ENCODE data around the gene CCSER1.

CCSER1 gene

GRCh38 chr4:91472046-91472445 lies 1344.9 kb downstream of the CCSER1 start:
- DNase-seq (ENCODE audit: low read depth, low spot score): no peak
- Histone ChIP-seq H3K36me3 (ENCODE audit: insufficient read depth, low read length) (no peaks in the 10 kb centered on the region), H3K4me3 (no peak overlapping the region), H3K27ac (no peak overlapping the region), H3K9ac (ENCODE audit: insufficient read length) (no peak overlapping the region), H3K9me3 (ENCODE audit: low read depth, low read length) (no peaks in the 10 kb centered on the region)
- no peak for TF ChIP-seq FOXP2 (optimal IDR thresholded peaks at IDR 0.05; ENCODE audit: control extremely low read depth, extremely low read length, insufficient read depth)

GRCh38 chr4:91485415-91485814 lies 1358.2 kb downstream of the CCSER1 start:
- H3K4me3 ChIP-seq: no peak overlapping the region
- TF ChIP-seq POLR2AphosphoS5 (IDR thresholded peaks at IDR 0.05; ENCODE audit: borderline replicate concordance, low read depth, low read length) (no peak), EZH2 (IDR thresholded peaks at IDR 0.05) (no peak), FOXP2 (optimal IDR thresholded peaks at IDR 0.05; ENCODE audit: control extremely low read depth, extremely low read length, insufficient read depth) (no peak)
- H3K36me3 ChIP-seq (ENCODE audit: insufficient read depth, low read length): no peaks in the 10 kb centered on the region
- no peak overlapping the region for H3K27ac ChIP-seq
- DNase-seq (ENCODE audit: low read depth, low spot score): no peak
- no peaks in the 10 kb centered on the region for H3K9me3 ChIP-seq (ENCODE audit: low read depth, low read length)
- H3K9ac ChIP-seq (ENCODE audit: insufficient read length): no peak overlapping the region

GRCh38 chr4:91488946-91489345 lies 1361.8 kb downstream of the CCSER1 start:
- no peak overlapping the region for H3K9ac ChIP-seq (ENCODE audit: insufficient read length)
- no peaks in the 10 kb centered on the region for H3K9me3 ChIP-seq (ENCODE audit: low read depth, low read length)
- no peak for DNase-seq (ENCODE audit: low read depth, low spot score)
- no peak overlapping the region for H3K4me3 ChIP-seq
- TF ChIP-seq EZH2 (IDR thresholded peaks at IDR 0.05) (no peak), FOXP2 (optimal IDR thresholded peaks at IDR 0.05; ENCODE audit: control extremely low read depth, extremely low read length, insufficient read depth) (no peak), POLR2AphosphoS5 (IDR thresholded peaks at IDR 0.05; ENCODE audit: borderline replicate concordance, low read depth, low read length) (no peak)
- H3K36me3 ChIP-seq (ENCODE audit: insufficient read depth, low read length): no peaks in the 10 kb centered on the region
- no peak overlapping the region for H3K27ac ChIP-seq

GRCh38 chr4:91497892-91498291 lies 1370.7 kb downstream of the CCSER1 start:
- DNase-seq (ENCODE audit: low read depth, low spot score): no peak
- no peak overlapping the region for H3K9ac ChIP-seq (ENCODE audit: insufficient read length)
- no peak for TF ChIP-seq FOXP2 (optimal IDR thresholded peaks at IDR 0.05; ENCODE audit: control extremely low read depth, extremely low read length, insufficient read depth)
- TF ChIP-seq POLR2AphosphoS5 (IDR thresholded peaks at IDR 0.05; ENCODE audit: borderline replicate concordance, low read depth, low read length): no peak
- no peak for TF ChIP-seq EZH2 (IDR thresholded peaks at IDR 0.05)

GRCh38 chr4:91502365-91502764 lies 1375.2 kb downstream of the CCSER1 start:
- DNase-seq (ENCODE audit: low read depth, low spot score): no peak
- Histone ChIP-seq H3K36me3 (ENCODE audit: insufficient read depth, low read length) (no peaks in the 10 kb centered on the region), H3K4me3 (no peak overlapping the region), H3K9me3 (ENCODE audit: low read depth, low read length) (no peaks in the 10 kb centered on the region), H3K27ac (no peak overlapping the region), H3K9ac (ENCODE audit: insufficient read length) (no peak overlapping the region)
- TF ChIP-seq POLR2AphosphoS5 (IDR thresholded peaks at IDR 0.05; ENCODE audit: borderline replicate concordance, low read depth, low read length): no peak
- no peak for TF ChIP-seq FOXP2 (optimal IDR thresholded peaks at IDR 0.05; ENCODE audit: control extremely low read depth, extremely low read length, insufficient read depth)

More at GRCh38 chr4:91497892-91498291, 1370.7 kb downstream of the CCSER1 start:
- Histone ChIP-seq H3K4me3 (no peak overlapping the region), H3K9me3 (ENCODE audit: low read depth, low read length) (no peaks in the 10 kb centered on the region), H3K36me3 (ENCODE audit: insufficient read depth, low read length) (no peaks in the 10 kb centered on the region), H3K27ac (no peak overlapping the region)

- DNase-seq (ENCODE audit: low read depth, low spot score): no peak
- H3K27ac ChIP-seq: no peak overlapping the region
- H3K4me3 ChIP-seq: no peak overlapping the region
- no peak overlapping the region for H3K9ac ChIP-seq (ENCODE audit: insufficient read length)
- H3K9me3 ChIP-seq (ENCODE audit: low read depth, low read length): peaks cover 7% of the 10 kb centered on the region; the same call in 1 of the 2 replicates
- no peaks in the 10 kb centered on the region for H3K36me3 ChIP-seq (ENCODE audit: insufficient read depth, low read length)
- TF ChIP-seq EZH2 (IDR thresholded peaks at IDR 0.05) (no peak), FOXP2 (optimal IDR thresholded peaks at IDR 0.05; ENCODE audit: control extremely low read depth, extremely low read length, insufficient read depth) (no peak), POLR2AphosphoS5 (IDR thresholded peaks at IDR 0.05; ENCODE audit: borderline replicate concordance, low read depth, low read length) (no peak)
Measured at GRCh38 chr4:91513326-91513725, 1386.1 kb downstream of the CCSER1 start.

- no peak for DNase-seq (ENCODE audit: low read depth, low spot score)
- no peaks in the 10 kb centered on the region for H3K9me3 ChIP-seq (ENCODE audit: low read depth, low read length)
- no peaks in the 10 kb centered on the region for H3K36me3 ChIP-seq (ENCODE audit: insufficient read depth, low read length)
- H3K27ac ChIP-seq: no peak overlapping the region
- no peak for TF ChIP-seq POLR2AphosphoS5 (IDR thresholded peaks at IDR 0.05; ENCODE audit: borderline replicate concordance, low read depth, low read length)
- TF ChIP-seq FOXP2 (optimal IDR thresholded peaks at IDR 0.05; ENCODE audit: control extremely low read depth, extremely low read length, insufficient read depth): no peak
- TF ChIP-seq EZH2 (IDR thresholded peaks at IDR 0.05): no peak
- no peak overlapping the region for H3K9ac ChIP-seq (ENCODE audit: insufficient read length)
- no peak overlapping the region for H3K4me3 ChIP-seq
Measured at GRCh38 chr4:91519155-91519554, 1392.0 kb downstream of the CCSER1 start.

GRCh38 chr4:91525621-91526020 lies 1398.4 kb downstream of the CCSER1 start:
- no peak overlapping the region for H3K9ac ChIP-seq (ENCODE audit: insufficient read length)
- H3K27ac ChIP-seq: no peak overlapping the region
- H3K4me3 ChIP-seq: no peak overlapping the region
- DNase-seq (ENCODE audit: low read depth, low spot score): no peak
- no peaks in the 10 kb centered on the region for H3K36me3 ChIP-seq (ENCODE audit: insufficient read depth, low read length)
- no peak for TF ChIP-seq EZH2 (IDR thresholded peaks at IDR 0.05)
- no peak for TF ChIP-seq FOXP2 (optimal IDR thresholded peaks at IDR 0.05; ENCODE audit: control extremely low read depth, extremely low read length, insufficient read depth)
- no peak for TF ChIP-seq POLR2AphosphoS5 (IDR thresholded peaks at IDR 0.05; ENCODE audit: borderline replicate concordance, low read depth, low read length)
- no peaks in the 10 kb centered on the region for H3K9me3 ChIP-seq (ENCODE audit: low read depth, low read length)

- no peak for TF ChIP-seq EZH2 (IDR thresholded peaks at IDR 0.05)
- TF ChIP-seq FOXP2 (optimal IDR thresholded peaks at IDR 0.05; ENCODE audit: control extremely low read depth, extremely low read length, insufficient read depth): no peak
- TF ChIP-seq POLR2AphosphoS5 (IDR thresholded peaks at IDR 0.05; ENCODE audit: borderline replicate concordance, low read depth, low read length): no peak
- H3K9me3 ChIP-seq (ENCODE audit: low read depth, low read length): no peaks in the 10 kb centered on the region
- H3K36me3 ChIP-seq (ENCODE audit: insufficient read depth, low read length): no peaks in the 10 kb centered on the region
- H3K4me3 ChIP-seq: no peak overlapping the region
- no peak overlapping the region for H3K9ac ChIP-seq (ENCODE audit: insufficient read length)
- no peak for DNase-seq (ENCODE audit: low read depth, low spot score)
- no peak overlapping the region for H3K27ac ChIP-seq
Measured at GRCh38 chr4:91527056-91527455, 1399.9 kb downstream of the CCSER1 start.

Data from SK-N-MC (cell line).